Activated naive CD8-positive, alpha-beta T cell treated with anti-CD3 and anti-CD28 coated beads, Interleukin-2, amount 10 ng/mL, durations not matched to agents 7 days and 5 days (primary cell): Measurements from ENCODE around the gene SORCS2. TPM values are rescaled to one million over a fixed set of nuclear protein-coding genes. Genes with fewer than 3 reads are reported as not detected.

Experiments used
- ATAC-seq: fragments of 150-1000 bp; cut with Tn5 transposase; one replicate; pipeline ENCODE4 v1.10.0; 2021; ENCODE audit warnings: low read depth, moderate library complexity
- POLR2A ChIA-PET: fragments of 350-600 bp; sonication (Branson Sonifier 250); formaldehyde crosslinking; loops from one replicate; lab custom pipeline; 2021; ENCODE audit warnings: antibody characterized with exemption; lab: Charles Lee
- DNase-seq: peaks from one replicate; pipeline ENCODE4 v3.0.0; 2021
- H3K27ac Mint-ChIP-seq: one replicate; pipeline ENCODE4 v1.8.0; 2022; ENCODE audit warnings: mild to moderate bottlenecking, mixed read lengths
- H3K27me3 Mint-ChIP-seq: one replicate; pipeline ENCODE4 v1.8.0; 2022; ENCODE audit warnings: mild to moderate bottlenecking, moderate library complexity, mixed read lengths
- H3K36me3 Mint-ChIP-seq: one replicate; pipeline ENCODE4 v1.8.0; 2021; ENCODE audit warnings: mild to moderate bottlenecking, mixed read lengths
- H3K4me1 Mint-ChIP-seq: one replicate; pipeline ENCODE4 v1.8.0; 2021; ENCODE audit warnings: mixed read lengths
- H3K4me3 Mint-ChIP-seq: one replicate; pipeline ENCODE4 v1.8.0; 2022; ENCODE audit warnings: mild to moderate bottlenecking, moderate library complexity, mixed read lengths
- H3K9me3 Mint-ChIP-seq: one replicate; pipeline ENCODE4 v1.8.0; 2021; ENCODE audit warnings: mixed read lengths
- total RNA-seq, 2 experiments: library from RNA; stranded (reverse); gene quantifications; one replicate each; pipeline ENCODE4 v1.2.3, GENCODE V29; 2021

The SORCS2 gene
- total RNA-seq, 2 experiments from 2014 or later: not detected

DNA sequence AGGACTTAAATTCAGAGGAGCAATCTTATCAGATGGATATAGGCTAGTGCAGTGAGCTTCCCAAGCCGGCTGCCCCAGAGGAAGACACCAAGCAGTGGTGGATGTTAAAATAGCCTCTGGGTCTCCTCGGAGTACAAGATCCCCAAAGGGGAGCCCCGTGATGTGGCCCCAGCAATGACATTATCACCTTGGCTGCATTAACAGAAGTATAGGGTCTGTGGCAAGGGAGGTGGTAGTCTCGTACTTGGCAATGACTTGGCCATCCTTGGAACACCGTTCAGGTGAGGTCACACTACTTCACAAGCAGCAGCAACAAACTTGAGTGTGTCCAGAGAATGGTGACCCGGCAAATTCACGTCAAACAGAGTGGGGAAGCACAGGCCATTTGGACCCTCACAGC, 174.6 kb downstream of the SORCS2 start:
- POLR2A ChIA-PET: no interaction called here
- Mint-ChIP-seq H3K9me3 (peaks cover 2% of the 10 kb centered on the region), H3K4me1 (peaks cover 3% of the 10 kb centered on the region), H3K4me3 (no peak overlapping the region), H3K36me3 (no peaks in the 10 kb centered on the region), H3K27ac (no peak overlapping the region), H3K27me3 (no peaks in the 10 kb centered on the region)
- ATAC-seq (no peak), DNase-seq (no peak)

DNA sequence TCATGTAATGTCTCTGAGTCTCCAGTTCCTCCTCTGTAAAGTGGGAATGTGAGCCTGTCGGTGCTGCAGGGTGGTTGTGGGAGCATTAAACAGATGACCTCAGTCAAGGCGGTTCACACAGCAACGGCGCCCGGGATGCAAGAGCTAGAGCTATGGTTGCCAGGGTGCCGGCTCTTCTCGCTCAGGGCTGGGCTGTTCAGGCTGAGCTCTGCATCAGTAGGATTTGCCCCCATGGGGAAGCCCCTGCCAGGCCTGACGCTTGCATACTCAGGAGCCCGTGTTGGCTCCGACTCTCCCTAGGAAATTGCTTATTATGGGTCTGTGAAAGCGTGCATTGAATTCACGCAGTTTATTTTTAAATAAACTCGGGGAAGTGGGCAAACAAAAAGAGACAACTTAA, 175.1 kb downstream of the SORCS2 start:
- POLR2A ChIA-PET: no interaction called here
- Mint-ChIP-seq H3K36me3 (no peaks in the 10 kb centered on the region), H3K4me1 (peaks cover 3% of the 10 kb centered on the region), H3K4me3 (no peak overlapping the region), H3K27ac (no peak overlapping the region), H3K27me3 (no peaks in the 10 kb centered on the region), H3K9me3 (peaks cover 2% of the 10 kb centered on the region)
- DNase-seq (no peak), ATAC-seq (no peak)

DNA sequence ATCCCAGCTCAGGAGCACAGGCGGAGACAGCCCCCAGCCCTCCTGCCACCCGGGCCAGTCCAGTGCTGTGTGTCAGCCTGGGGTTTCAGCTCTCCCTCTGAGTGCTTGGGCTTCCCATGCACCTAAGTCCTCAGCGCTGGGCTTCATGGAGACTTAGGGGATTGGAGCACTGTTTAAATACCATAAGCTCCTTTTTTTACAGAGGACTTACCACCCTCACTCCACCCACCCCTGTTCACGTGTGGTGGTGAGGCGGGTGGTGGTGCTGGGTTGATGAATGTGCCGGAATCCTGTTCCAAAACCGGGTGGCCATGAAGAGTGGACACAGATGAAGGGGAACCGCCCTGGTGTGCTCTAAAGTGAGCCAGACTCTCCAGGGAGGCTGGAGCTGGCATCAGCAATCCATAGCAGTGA, 175.5 kb downstream of the SORCS2 start:
- H3K4me1 Mint-ChIP-seq: peaks cover 3% of the 10 kb centered on the region

DNA sequence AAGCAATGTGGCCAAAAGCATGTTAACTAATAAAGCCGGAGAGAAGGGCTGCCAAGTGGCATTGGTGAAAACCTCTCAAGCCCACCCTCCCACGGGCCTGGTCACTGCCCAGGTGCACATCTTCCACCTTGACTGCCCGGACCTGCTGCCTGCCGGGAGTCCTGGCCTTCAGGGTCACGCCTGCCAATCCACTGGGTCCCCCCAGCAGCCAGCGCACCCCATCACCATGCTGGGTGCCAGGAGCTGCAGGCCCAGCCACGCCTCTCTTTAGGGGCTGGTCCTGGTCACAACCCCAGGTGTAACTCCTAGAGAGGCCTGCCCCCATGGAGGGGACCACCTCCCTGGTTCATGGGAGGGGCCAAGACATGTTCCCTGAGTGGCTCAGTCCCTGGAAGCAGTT, 176.0 kb downstream of the SORCS2 start:
- Mint-ChIP-seq H3K4me3 (no peak overlapping the region), H3K36me3 (no peaks in the 10 kb centered on the region), H3K9me3 (peaks cover 2% of the 10 kb centered on the region), H3K4me1 (peaks cover 3% of the 10 kb centered on the region), H3K27me3 (no peaks in the 10 kb centered on the region), H3K27ac (no peak overlapping the region)
- POLR2A ChIA-PET: no interaction called here
- DNase-seq (no peak), ATAC-seq (no peak)

More for the DNA sequence above, 175.5 kb downstream of the SORCS2 start:
- Mint-ChIP-seq H3K9me3 (peaks cover 2% of the 10 kb centered on the region), H3K27ac (no peak overlapping the region), H3K4me3 (no peak overlapping the region), H3K27me3 (no peaks in the 10 kb centered on the region), H3K36me3 (no peaks in the 10 kb centered on the region)
- POLR2A ChIA-PET: no interaction called here
- no peak for ATAC-seq
- DNase-seq: no peak

DNA sequence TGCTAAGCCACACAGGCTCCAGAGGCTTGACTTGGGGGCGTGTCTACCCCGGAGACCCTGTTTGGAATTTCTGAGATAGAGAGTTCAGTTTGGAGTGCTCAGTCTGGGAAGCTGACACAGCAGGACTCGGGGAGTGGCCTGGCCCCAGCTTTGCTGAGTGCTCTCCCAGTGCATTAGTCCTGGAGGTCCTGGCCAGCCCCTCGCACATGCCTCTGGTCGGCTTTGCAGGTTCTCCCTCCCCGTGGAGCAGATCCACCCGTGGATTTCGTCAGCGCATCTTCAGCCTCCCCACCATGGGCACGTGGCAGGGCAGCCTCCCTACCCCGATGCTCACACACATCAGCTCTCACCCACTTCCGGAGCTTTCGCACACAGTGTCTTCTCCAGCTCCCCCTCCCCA, 177.2 kb downstream of the SORCS2 start:
- H3K4me1 Mint-ChIP-seq: peaks cover 3% of the 10 kb centered on the region
- no peaks in the 10 kb centered on the region for H3K9me3 Mint-ChIP-seq
- POLR2A ChIA-PET: no interaction called here
- no peak for ATAC-seq
- no peaks in the 10 kb centered on the region for H3K27me3 Mint-ChIP-seq
- DNase-seq: no peak
- no peak overlapping the region for H3K4me3 Mint-ChIP-seq
- no peak overlapping the region for H3K27ac Mint-ChIP-seq
- H3K36me3 Mint-ChIP-seq: no peaks in the 10 kb centered on the region

DNA sequence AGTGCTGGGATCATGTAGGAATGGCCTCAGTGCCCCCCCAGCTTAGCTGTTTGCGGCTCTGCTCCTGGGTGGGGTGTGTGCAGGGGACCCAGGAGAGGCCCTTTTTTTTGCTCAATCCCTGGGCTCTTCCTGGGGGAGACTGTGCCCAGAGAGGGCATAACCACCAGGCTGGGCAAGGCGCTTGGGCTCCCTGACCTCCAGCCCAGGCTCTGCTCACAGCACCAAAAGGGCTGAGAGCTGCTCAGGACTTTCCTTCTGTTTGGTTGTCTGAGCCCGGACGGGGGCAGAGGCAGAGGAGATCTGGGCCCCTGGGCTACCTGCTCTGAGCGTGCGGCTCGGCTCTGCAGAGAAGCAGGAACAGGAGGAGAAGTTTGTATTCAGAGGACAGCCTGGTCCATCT, 177.7 kb downstream of the SORCS2 start:
- POLR2A ChIA-PET: no interaction called here
- no peak for ATAC-seq
- H3K27ac Mint-ChIP-seq: no peak overlapping the region

DNA sequence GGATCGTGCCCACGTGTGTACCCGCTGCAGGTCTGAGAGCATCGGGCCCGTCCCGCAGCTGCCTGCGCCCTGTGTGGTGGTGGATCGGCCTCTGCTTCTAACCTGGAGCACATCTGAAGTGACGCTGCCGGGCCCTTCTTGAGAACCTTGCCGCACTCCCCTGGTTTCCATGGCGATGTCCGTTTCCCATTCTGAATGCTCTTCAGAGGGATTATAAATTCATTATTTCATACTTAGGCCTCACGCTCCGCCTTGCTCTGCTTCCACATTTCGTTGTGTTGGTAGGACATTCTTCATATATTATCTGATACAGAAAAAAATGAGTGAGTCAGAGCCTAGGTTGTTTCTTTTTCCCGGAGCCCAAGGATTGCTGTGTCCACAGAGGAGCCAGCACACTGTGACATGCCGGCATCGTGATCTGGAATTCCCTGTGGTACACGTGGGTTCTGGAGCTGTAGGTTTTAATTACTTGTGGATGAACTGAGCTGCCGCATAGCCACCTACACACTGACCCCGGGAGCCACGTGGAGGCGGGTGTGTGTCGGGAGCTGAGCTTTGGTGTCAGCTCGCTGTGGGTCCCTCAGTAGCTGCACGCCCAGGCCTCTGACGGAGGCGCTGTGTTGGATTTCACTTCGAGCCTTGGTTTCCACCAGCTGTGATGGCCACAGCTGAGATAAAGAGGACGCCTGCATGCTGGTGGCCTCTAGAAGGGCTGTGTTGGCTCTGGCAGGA, 179.0 kb downstream of the SORCS2 start:
- POLR2A ChIA-PET: no interaction called here
- Mint-ChIP-seq H3K4me3 (no peak overlapping the region), H3K27ac (no peak overlapping the region), H3K4me1 (peaks cover 3% of the 10 kb centered on the region), H3K27me3 (peaks cover 8% of the 10 kb centered on the region), H3K36me3 (no peaks in the 10 kb centered on the region), H3K9me3 (no peaks in the 10 kb centered on the region)
- ATAC-seq (no peak), DNase-seq (no peak)

More for the DNA sequence above, 177.7 kb downstream of the SORCS2 start:
- Mint-ChIP-seq H3K27me3 (no peaks in the 10 kb centered on the region), H3K36me3 (no peaks in the 10 kb centered on the region), H3K9me3 (no peaks in the 10 kb centered on the region), H3K4me3 (no peak overlapping the region), H3K4me1 (peaks cover 3% of the 10 kb centered on the region)
- no peak for DNase-seq

DNA sequence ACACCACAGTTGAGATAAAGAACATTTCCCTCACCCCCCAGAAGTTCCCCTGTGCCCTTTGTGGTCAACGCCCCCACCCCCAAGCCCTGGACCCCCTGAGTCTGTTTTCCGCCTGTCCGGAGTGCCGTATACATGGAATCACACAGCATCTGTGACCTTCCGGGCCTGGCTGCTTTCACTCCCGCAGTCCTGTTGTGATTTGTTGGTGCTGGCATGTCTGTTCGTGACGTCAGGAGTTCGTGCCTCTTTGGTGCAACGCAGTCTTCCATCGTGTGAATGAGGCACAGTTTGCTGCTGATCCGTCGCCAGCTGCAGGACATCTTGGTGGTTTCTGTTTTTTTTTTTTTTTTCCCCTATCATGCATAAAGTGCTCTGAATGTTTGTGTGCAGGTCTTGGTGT, 180.3 kb downstream of the SORCS2 start:
- no peak overlapping the region for H3K4me3 Mint-ChIP-seq
- H3K4me1 Mint-ChIP-seq: peaks cover 3% of the 10 kb centered on the region
- no peaks in the 10 kb centered on the region for H3K36me3 Mint-ChIP-seq
- peaks cover 2% of the 10 kb centered on the region for H3K9me3 Mint-ChIP-seq
- DNase-seq (no peak), ATAC-seq (no peak)
- no peak overlapping the region for H3K27ac Mint-ChIP-seq
- POLR2A ChIA-PET: no interaction called here
- peaks cover 13% of the 10 kb centered on the region for H3K27me3 Mint-ChIP-seq

DNA sequence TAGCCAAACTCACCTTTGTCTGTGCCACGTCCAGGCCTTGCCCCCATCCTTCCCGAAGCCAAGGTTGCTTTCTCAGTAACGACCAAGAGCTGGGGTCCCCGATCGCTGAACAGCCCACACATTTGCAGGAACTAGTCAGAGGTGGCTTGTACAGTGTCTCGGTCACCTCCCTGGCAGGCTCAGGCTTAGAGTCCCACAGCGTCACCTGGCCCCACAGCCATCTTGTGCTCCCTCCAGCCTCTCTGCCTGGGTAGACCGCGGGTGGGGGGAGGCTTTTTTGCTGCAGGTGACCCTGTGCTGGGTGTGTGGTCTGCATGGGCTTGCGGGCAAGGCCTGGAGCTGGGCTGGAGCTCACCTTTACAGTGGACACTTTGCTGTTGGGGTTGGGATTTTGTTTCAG, 182.2 kb downstream of the SORCS2 start:
- H3K9me3 Mint-ChIP-seq: peaks cover 3% of the 10 kb centered on the region
- H3K4me1 Mint-ChIP-seq: peaks cover 3% of the 10 kb centered on the region
- no peaks in the 10 kb centered on the region for H3K36me3 Mint-ChIP-seq
- peaks cover 15% of the 10 kb centered on the region for H3K27me3 Mint-ChIP-seq
- POLR2A ChIA-PET: no interaction called here
- no peak overlapping the region for H3K4me3 Mint-ChIP-seq
- no peak overlapping the region for H3K27ac Mint-ChIP-seq
- ATAC-seq (no peak), DNase-seq (no peak)

DNA sequence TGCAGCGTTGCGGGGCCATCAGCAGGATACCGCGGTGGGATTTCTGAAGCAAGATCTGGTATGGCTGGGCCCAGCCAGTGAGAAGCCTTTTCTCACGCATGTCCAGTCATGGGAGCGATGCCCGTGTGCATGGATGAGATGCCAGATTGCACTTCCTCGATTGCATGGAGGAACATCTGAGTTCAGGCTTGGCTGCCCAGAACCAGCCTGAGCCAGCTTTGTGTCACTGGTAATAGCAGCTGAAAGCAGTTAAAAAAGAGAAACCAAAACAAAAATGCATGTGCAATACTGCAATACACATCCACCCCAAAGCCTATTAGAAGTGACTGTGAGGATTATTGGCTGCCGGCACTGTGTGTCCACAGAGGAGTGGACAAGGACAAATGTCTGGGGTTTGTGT, 183.1 kb downstream of the SORCS2 start:
- DNase-seq (no peak), ATAC-seq (no peak)
- no peaks in the 10 kb centered on the region for H3K36me3 Mint-ChIP-seq
- POLR2A ChIA-PET: no interaction called here
- no peak overlapping the region for H3K4me3 Mint-ChIP-seq
- peaks cover 3% of the 10 kb centered on the region for H3K4me1 Mint-ChIP-seq
- peaks cover 15% of the 10 kb centered on the region for H3K27me3 Mint-ChIP-seq
- peaks cover 3% of the 10 kb centered on the region for H3K9me3 Mint-ChIP-seq
- no peak overlapping the region for H3K27ac Mint-ChIP-seq

DNA sequence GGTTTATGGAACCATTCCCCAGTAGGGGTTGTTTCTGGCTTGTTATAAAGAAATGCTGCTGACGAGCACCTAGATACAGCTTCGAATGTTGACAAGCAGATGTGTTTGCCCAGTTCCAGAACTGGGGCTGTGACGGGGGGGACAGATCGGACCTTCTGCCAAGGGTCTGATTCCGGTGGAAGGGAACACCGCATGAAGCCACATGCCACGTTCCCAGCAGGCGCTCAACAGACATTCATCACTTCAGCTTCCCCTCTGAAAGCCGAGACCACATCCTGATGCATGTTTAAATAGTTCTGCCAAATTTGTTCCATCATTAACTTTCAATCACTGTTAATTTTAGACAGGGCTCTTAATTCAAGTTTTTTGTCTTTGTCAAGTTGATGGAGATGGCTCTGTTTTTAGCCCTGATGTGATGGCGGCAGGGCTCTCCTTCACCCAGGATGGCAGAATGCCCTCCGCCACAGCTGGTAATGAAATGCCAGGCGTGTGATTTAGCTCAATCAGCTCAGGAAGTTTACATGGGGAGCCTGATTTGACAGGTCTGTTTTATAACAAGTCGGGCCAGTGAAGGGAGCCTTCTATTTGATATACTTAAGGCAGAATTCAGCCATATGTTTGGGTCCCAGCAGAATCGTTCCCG, 185.0 kb downstream of the SORCS2 start:
- Mint-ChIP-seq H3K9me3 (peaks cover 3% of the 10 kb centered on the region), H3K4me1 (peaks cover 3% of the 10 kb centered on the region), H3K36me3 (no peaks in the 10 kb centered on the region), H3K4me3 (no peak overlapping the region), H3K27me3 (peaks cover 15% of the 10 kb centered on the region), H3K27ac (no peak overlapping the region)
- ATAC-seq: no peak
- DNase-seq: no peak
- POLR2A ChIA-PET: no interaction called here

DNA sequence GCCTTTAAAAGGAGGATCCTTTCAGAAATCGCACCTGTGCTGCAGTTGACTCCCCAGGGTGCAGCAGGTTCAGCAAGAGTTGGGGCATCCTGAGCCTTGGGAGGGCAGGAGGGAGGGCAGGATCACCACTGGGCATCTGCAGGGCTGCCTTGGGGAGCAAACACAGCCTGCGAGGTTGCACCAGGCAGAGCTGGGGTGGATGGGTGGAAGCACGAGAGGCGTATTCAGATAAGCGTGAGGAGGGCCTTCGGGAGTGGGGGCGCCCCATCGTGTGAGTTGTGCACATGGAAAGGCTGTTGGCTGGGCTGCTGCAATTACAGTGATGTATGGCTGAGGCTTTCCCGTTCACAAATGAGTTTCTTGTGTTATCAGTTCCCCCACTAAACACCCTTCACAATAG, 186.8 kb downstream of the SORCS2 start:
- H3K9me3 Mint-ChIP-seq: peaks cover 3% of the 10 kb centered on the region
- H3K4me3 Mint-ChIP-seq: no peak overlapping the region
- ATAC-seq (no peak), DNase-seq (no peak)
- peaks cover 15% of the 10 kb centered on the region for H3K27me3 Mint-ChIP-seq
- peaks cover 3% of the 10 kb centered on the region for H3K4me1 Mint-ChIP-seq
- POLR2A ChIA-PET: no interaction called here
- H3K27ac Mint-ChIP-seq: no peak overlapping the region
- H3K36me3 Mint-ChIP-seq: no peaks in the 10 kb centered on the region

DNA sequence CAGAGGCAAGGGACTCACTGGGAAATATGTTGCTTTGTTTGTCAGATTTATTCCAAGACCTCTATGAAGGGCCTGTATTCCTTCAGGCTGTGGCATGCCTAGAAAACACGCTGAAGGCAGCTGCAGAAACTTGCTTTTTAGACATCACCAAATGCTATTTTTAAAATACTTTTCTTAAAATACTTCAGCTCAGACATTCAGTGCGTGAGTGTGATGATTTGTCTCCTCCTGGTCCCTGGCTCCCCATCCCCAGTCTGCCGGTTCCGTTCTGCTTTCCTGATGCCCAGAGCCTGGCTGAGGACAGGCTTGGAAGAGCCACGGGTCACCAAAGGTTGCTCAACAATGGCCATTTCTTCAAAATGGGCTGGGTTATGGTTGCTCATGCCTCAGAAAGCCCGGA, 187.4 kb downstream of the SORCS2 start:
- no peak for DNase-seq

DNA sequence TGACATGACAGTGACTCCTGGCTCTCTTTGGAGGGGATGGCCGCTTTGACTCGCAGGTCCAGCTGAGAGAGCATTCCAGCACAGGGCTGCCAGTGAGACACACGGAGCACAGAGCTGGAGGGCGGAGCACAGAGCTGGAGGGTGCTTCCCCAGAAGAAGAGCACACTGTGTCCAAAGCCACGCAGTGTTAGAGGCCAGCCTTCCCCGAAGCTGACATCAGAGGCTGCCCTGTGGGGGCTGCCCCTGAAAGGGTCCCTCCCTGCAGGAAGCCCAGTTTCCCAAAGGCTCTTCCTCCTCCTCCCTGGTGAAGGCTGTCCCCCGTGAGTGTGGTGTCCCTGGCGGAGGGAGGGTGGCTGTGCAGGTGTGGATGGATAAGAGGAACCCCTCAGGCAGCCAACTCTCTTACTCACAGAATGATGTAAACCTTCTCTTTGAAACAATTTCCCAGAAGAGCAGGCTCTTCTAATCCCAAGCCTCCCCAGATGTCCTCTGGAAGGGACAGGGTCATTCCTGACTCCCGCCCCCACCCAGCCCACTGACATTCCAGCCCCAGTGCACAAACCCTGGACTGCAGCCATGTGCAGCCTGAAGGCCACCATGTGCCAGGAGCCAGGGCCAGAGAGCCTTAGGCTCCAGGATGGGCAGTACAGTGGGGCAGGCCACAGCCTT, 189.0 kb downstream of the SORCS2 start:
- POLR2A ChIA-PET: no interaction called here
- Mint-ChIP-seq H3K27ac (no peak overlapping the region), H3K36me3 (no peaks in the 10 kb centered on the region), H3K9me3 (peaks cover 3% of the 10 kb centered on the region), H3K27me3 (peaks cover 7% of the 10 kb centered on the region), H3K4me1 (peaks cover 3% of the 10 kb centered on the region), H3K4me3 (no peak overlapping the region)
- ATAC-seq (no peak), DNase-seq (no peak)

More for the DNA sequence above, 187.4 kb downstream of the SORCS2 start:
- no peak overlapping the region for H3K27ac Mint-ChIP-seq
- peaks cover 15% of the 10 kb centered on the region for H3K27me3 Mint-ChIP-seq
- ATAC-seq: no peak
- peaks cover 3% of the 10 kb centered on the region for H3K4me1 Mint-ChIP-seq
- POLR2A ChIA-PET: no interaction called here
- H3K4me3 Mint-ChIP-seq: no peak overlapping the region
- no peaks in the 10 kb centered on the region for H3K36me3 Mint-ChIP-seq
- H3K9me3 Mint-ChIP-seq: peaks cover 3% of the 10 kb centered on the region
